A172 (cell line): ENCODE measurements around the gene SLC30A5. TPM values are rescaled to one million over a fixed set of nuclear protein-coding genes. Genes with fewer than 3 reads are reported as not detected.
"Not testable (repeated sequence)": the region's sequence is repeated elsewhere in the genome, so short reads cannot be mapped to it uniquely, and the experiment has no call there.

Experiments used
- DNase-seq: peaks from one replicate; pipeline ENCODE4 v3.0.0-alpha.2; 2015; ENCODE audit warnings: low spot score
- total RNA-seq: library from RNA; depleted of rRNA; stranded (reverse); fragments of >200 nt; shearing (Covaris generic); gene quantifications from 2 replicates; pipeline ENCODE4 v1.2.3, GENCODE V29; 2014

SLC30A5 gene
- total RNA-seq, 1 experiment from 2014 or later: 93.4 TPM

DNA sequence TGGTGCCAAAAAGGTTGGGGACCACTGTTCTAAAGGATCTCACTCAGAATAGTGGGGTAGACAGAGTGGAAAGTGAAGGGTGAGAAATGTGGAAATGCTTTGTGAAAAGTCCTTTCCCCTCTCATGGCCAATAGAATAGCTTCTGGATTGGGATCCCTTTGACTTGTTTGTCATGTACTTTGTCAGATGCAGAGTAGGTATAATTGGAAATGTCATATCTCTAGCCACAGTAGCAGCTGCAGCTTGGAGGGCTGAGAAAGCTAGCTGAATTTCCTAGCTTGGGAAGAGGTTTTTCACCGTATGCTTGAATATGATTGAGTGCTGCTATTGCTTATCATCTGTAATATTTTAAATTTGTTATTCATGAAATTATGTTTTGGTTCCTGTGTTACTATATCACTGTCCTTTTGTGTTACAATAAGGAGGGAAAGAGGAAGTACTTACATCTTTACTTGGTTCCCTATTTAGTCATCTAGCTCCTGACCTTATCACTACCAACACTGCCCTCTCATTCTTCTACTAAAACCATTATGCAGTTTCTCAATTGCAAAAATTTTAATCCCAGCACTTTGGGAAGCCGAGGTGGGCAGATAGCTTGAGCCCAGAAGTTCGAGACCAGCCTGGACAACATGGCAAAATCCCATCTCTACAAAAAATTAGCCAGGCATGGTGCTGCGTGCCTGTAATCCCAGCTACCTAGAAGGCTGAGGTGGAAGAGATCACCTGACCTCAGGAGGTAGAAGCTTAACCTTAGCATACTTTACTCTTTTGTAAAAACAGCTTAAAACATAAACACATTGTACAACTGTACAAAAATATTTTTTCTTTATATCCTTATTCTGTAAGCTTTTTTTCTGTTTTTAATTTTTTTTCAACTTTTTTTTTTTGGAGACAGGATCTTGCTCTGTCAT is 12.4 kb downstream of the SLC30A5 start:
- no peak for DNase-seq

GRCh38 chr5:69108367-69108766 is 14.6 kb downstream of the SLC30A5 start:
- DNase-seq: not testable (repeated sequence)

- DNase-seq: no peak
These were observed 20.0 kb downstream of the SLC30A5 start for GRCh38 chr5:69113851-69114250.

DNA sequence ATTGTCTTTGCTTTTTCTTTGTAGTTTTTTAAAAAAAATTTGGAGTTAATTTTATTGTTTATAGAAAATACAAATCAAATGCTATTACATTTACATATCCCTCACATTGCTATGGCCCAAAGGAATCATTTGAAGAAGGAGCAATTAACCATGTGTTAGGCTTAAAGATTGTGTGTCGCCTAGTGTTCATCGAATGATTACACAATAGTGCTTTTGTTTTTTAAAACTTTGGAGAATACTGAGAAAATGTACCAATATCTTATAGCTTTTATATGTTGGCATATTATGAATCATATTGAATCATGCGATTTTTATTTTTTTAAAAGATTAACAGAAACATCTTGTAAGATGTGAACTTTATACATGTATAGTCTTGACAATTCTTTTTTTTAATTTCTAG is 21.7 kb downstream of the SLC30A5 start:
- no peak for DNase-seq

- peak; percentile 36 for DNase-seq
These were observed 35.6 kb downstream of the SLC30A5 start for GRCh38 chr5:69129413-69129812.

- no peak for DNase-seq
These were observed 36.4 kb downstream of the SLC30A5 start for GRCh38 chr5:69130241-69130640.

GRCh38 chr5:69131304-69131703 is 37.5 kb downstream of the SLC30A5 start:
- no peak for DNase-seq

DNA sequence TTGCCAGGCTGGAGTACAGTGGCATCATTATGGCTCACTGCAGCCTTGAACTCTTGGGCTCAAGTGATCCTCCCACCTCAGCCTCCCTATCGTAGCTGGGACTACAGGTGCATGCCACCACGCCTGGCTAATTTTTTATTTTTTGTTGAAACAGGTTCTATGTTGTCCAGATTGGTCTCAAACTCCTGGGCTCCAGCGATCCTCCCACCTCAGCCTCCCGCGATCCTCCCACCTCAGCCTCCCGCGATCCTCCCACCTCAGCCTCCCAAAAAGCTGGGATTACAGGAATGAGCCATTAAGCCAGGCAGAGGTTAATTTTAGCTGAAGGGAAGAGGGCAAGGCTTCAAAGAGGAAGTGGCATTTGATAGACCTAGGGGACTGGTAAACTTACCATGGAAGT is 40.3 kb downstream of the SLC30A5 start:
- no peak for DNase-seq

- DNase-seq: no peak
These were observed 42.5 kb downstream of the SLC30A5 start for GRCh38 chr5:69136293-69136692.

DNA sequence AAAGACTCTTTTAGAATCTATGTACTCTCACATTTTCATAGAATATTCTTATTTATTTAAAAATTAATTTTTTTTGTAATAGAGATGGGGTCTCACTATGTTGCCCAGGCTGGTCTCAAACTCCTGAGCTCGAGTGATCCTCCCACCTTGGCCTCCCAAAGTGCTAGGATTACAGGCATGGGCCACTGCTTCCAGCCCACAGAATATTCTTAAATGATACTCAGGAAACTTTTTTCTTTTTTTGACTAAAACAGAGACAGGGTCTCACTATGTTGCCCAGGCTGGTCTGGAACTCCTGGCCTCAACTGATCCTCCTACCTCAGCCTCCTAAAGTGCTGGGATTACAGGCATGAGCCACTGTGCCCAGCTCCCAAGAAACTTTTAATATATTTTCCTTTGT is 43.4 kb downstream of the SLC30A5 start:
- DNase-seq: not testable (repeated sequence)

- DNase-seq: no peak
These were observed 44.0 kb downstream of the SLC30A5 start for GRCh38 chr5:69137807-69138206.

DNA sequence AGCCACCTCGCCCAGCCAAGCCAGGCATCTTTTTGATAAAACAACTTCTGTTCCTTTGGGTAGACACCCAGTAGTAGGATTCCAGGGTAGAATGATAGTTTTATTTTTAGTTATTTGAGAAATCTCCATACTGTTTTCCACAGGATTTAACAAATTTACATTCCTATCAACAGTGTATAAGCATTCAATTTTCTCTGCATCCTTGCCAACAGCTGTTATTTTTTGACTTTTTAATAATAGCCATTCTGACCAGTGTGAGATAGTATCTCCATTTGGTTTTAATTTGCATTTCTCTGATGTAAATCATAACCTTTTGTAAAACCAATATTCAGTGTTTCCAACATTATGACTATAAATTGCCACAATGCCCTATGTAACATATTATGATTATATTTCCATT is 45.0 kb downstream of the SLC30A5 start:
- DNase-seq: no peak

DNA sequence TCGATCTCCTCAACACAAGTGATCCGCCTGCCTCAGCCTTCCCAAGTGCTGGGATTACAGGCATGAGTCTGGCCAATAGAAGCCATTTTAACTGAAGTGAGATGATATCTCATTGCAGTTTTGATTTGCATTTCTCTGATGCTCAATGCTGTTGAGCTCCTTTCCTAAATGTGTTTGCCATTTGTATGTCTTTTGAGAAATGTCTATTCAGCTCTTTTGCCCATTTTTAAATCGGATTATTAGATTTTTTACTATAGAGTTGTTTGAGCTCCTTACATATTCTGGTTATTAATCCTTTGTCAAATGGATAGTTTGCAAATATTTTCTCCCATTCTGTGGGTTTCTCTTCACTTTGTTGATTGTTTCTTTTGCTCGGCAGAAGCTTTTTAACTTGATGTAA is 46.4 kb downstream of the SLC30A5 start:
- DNase-seq: not testable (repeated sequence)

DNA sequence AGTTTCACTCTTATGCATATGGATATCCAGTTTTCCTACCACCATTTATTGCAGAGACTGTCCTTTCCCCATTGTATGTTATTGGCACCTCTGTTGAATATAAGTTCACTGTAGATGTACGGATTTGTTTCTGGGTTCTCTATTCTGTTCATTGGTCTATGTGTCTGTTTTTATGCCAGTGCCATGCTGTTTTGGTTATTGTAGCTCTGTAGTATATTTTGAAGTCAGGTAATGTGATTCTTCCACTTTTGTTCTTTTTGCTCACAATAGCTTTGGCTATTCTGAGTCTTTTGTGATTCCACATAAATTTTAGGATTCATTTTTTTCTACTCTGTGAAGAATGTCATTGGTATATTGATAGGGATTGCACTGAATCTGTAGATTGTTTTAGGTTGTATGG is 47.0 kb downstream of the SLC30A5 start:
- no peak for DNase-seq

- DNase-seq: not testable (repeated sequence)
These were observed 54.8 kb downstream of the SLC30A5 start for GRCh38 chr5:69148576-69148975.

DNA sequence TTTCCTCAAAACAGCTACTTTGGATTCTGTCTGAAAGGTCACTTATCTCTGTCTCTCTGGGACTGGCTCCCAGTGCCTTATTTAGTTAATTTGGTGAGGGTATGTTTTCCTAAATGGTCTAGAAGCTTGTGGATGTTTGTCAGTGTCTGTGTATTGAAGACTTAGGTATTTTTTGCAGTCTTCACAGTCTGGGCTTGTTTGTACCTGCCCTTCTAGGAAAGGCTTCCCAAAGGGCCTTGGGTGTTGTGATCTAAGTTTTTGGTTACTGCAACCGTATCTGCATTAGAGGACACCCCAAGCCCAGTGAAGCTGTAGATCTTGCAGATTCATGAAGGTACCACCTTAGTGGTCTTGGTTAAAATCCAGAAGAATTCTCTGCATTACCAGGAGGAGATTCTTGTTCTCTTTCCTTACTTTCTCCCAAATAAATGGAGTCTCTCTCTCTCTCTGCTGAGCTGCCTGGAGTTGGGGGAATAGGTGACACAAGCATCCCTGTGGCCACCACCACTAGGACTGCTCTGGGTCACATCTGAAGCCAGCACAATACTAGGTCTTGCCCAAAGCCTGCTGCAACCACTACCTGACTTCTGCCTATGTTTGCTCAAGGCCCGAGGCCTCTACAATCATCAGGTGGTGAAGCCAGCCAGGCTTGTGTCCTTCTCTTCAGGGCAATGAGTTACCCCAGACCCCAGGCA is 55.3 kb downstream of the SLC30A5 start:
- DNase-seq: no peak

GRCh38 chr5:69149676-69150010 is 55.8 kb downstream of the SLC30A5 start:
- DNase-seq: no peak

GRCh38 chr5:69152731-69153130 is 58.9 kb downstream of the SLC30A5 start:
- DNase-seq: no peak

- no peak for DNase-seq
These were observed 62.6 kb downstream of the SLC30A5 start for GRCh38 chr5:69156456-69156855.

- no peak for DNase-seq
These were observed 64.2 kb downstream of the SLC30A5 start for GRCh38 chr5:69158039-69158438.

GRCh38 chr5:69160651-69161050 is 66.8 kb downstream of the SLC30A5 start:
- no peak for DNase-seq

- peak; percentile 97 for DNase-seq
These were observed 73.1 kb downstream of the SLC30A5 start, which contains the start of gene CCNB1 for GRCh38 chr5:69166686-69167492. TSS of gene CCNB1 (plus strand) at chr5:69167150. CDS start at chr5:69167263, 113 bp downstream.
